ENCODE results near the gene PYURF. TPM values are rescaled to one million over a fixed set of nuclear protein-coding genes. Genes with fewer than 3 reads are reported as not detected.

PYURF gene, protein sequence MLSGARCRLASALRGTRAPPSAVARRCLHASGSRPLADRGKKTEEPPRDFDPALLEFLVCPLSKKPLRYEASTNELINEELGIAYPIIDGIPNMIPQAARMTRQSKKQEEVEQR
- total RNA-seq = 100 to 1,000 TPM in 1 of 2 donors, 10 to 100 TPM in 1; 99.8 to 107 TPM

DNA sequence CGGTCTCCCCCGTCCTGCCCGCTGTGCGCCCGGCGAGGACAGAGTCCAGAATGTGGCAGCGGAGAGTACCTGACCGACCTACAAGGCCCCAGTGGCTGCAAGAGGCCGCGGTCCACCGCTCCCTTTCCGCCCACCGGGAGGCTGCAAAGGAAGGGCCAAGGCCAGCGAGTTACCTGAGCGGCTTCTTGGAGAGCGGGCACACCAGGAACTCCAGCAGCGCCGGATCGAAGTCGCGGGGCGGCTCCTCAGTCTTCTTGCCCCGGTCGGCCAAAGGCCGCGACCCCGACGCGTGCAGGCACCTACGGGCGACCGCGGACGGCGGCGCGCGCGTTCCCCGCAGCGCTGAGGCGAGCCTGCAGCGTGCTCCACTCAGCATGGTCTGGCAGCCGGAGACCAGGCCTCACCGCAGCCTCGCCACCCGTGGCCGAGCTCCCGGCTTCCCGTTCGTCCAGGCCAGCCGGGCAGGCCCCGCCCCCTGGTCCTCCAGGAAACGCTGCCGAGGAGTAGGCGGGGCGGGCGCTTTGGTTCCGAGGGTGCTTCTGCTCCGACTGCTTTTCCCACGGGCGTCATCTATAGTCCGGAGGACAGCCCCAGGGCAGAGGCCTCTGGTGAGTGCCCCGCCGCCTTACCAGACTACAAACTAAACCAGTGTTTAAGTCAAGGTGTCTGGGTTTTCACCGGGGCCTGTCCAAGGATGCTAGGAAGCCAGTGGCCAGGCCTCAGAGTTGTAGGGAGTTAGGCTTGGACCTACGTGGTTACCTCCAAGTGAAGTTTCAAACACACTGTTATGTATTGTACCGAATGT is at the start of gene PYURF:
Gene PYURF, minus strand, starts transcription at position 452 of the 805 bp plus-strand sequence. Its CDS starts 76 bp downstream, at position 376.

Other genes with a start within 250 kb of the PYURF start
- gene PPM1K, start 239.2 kb downstream of the PYURF start, total RNA-seq = 10 to 100 TPM; 44.0 to 44.7 TPM
- 100 to 1,000 TPM in 1 of 2 donors, 10 to 100 TPM in 1; 99.9 to 148 TPM for gene HERC6, start 144.9 kb downstream of the PYURF start, total RNA-seq
- 10 to 100 TPM; 83.9 to 86.7 TPM for gene HERC5, start 66.7 kb downstream of the PYURF start, total RNA-seq
- gene HERC3, start 68.7 kb upstream of the PYURF start, total RNA-seq = 1 to 10 TPM; 5.3 to 7.9 TPM
- 10 to 100 TPM in 1 of 2 donors, 1 to 10 TPM in 1; 9.0 to 12.4 TPM for gene NAP1L5, start 174.1 kb upstream of the PYURF start, total RNA-seq

All from melanocyte of skin (primary cell).